Neural cell (in vitro differentiated cells): ENCODE results near the gene STOML2. TPM values are rescaled to one million over a fixed set of nuclear protein-coding genes. Genes with fewer than 3 reads are reported as not detected.

ENCODE experiments used
- H2AFZ ChIP-seq: fragments of 200-600, 300-800 bp; sonication (generic), shearing (Covaris generic); 2 replicates; pipeline ENCODE4 v1.6.0; 2014; ENCODE audit warnings: low read depth, mild to moderate bottlenecking, antibody characterized with exemption, low read length, moderate library complexity
- H3F3A ChIP-seq: fragments of 200-600 bp; shearing (Covaris generic); 2 replicates; pipeline ENCODE4 v1.6.1; 2016; ENCODE audit warnings: mild to moderate bottlenecking, moderate library complexity, mixed read lengths, antibody characterized with exemption, low read length; ENCODE audit not compliant: insufficient read depth, poor library complexity, severe bottlenecking
- H3K27ac ChIP-seq: fragments of 200-600, 300-800 bp; sonication (generic), shearing (Covaris generic); 2 replicates; pipeline ENCODE4 v1.5.1; 2014; ENCODE audit warnings: mild to moderate bottlenecking, low read length, moderate library complexity
- H3K27me3 ChIP-seq: fragments of 300-800, 200-600 bp; sonication (generic), shearing (Covaris generic); 2 replicates; pipeline ENCODE4 v1.6.0; 2014; ENCODE audit warnings: mild to moderate bottlenecking, low read depth, low read length, moderate library complexity; ENCODE audit not compliant: insufficient read depth
- H3K36me3 ChIP-seq: fragments of 300-800, 200-600 bp; sonication (generic), shearing (Covaris generic); 2 replicates; pipeline ENCODE4 v1.5.1; 2014; ENCODE audit warnings: mild to moderate bottlenecking, antibody characterized with exemption, low read length, moderate library complexity; ENCODE audit not compliant: insufficient read depth
- H3K4me2 ChIP-seq: fragments of 300-800, 200-600 bp; sonication (generic), shearing (Covaris generic); 2 replicates; pipeline ENCODE4 v1.6.0; 2014; ENCODE audit warnings: mild to moderate bottlenecking, low read length
- H3K4me3 ChIP-seq: fragments of 300-800, 200-600 bp; sonication (generic), shearing (Covaris generic); 2 replicates; pipeline ENCODE4 v1.5.1; 2014; ENCODE audit warnings: mild to moderate bottlenecking, low read length, moderate library complexity
- H3K79me2 ChIP-seq: fragments of 200-600 bp; shearing (Covaris generic); replicated peaks from 2 replicates; pipeline ENCODE4 v1.6.0; 2014; ENCODE audit warnings: mild to moderate bottlenecking, low read length, moderate library complexity; ENCODE audit not compliant: insufficient read depth
- H3K9ac ChIP-seq: fragments of 300-800, 200-600 bp; sonication (generic), shearing (Covaris generic); 2 replicates; pipeline ENCODE4 v1.6.1; 2016; ENCODE audit warnings: mild to moderate bottlenecking, low read length, mixed read lengths
- H3K9me2 ChIP-seq: fragments of 200-600 bp; shearing (Covaris generic); 2 replicates; pipeline ENCODE4 v1.6.1; 2016; ENCODE audit warnings: mild to moderate bottlenecking, low read length, mixed read lengths; ENCODE audit not compliant: insufficient read depth
- H3K9me3 ChIP-seq: fragments of 200-600, 300-800 bp; sonication (generic), shearing (Covaris generic); 2 replicates; pipeline ENCODE4 v1.6.1; 2016; ENCODE audit warnings: mild to moderate bottlenecking, mixed run types, low read length, moderate library complexity, mixed read lengths
- H4K20me1 ChIP-seq: fragments of 200-600 bp; shearing (Covaris generic); 2 replicates; pipeline ENCODE4 v1.6.1; 2016; ENCODE audit warnings: mild to moderate bottlenecking, mixed run types; ENCODE audit not compliant: insufficient read depth
- CTCF ChIP-seq: fragments of 450-650 bp; IDR thresholded peaks from 2 replicates; pipeline ENCODE4 v1.5.1; 2014; ENCODE audit warnings: antibody characterized with exemption, mild to moderate bottlenecking, moderate library complexity; ENCODE audit not compliant: poor library complexity, severe bottlenecking
- EP300 ChIP-seq: fragments of 450-650 bp; conservative IDR thresholded peaks from 2 replicates; pipeline ENCODE4 v1.6.1; 2014; ENCODE audit warnings: antibody characterized with exemption, mild to moderate bottlenecking, moderate library complexity; ENCODE audit not compliant: poor library complexity, severe bottlenecking
- EZH2 ChIP-seq: fragments of 200-600, 300-800 bp; shearing (Covaris generic), sonication (generic); IDR thresholded peaks from 2 replicates; pipeline ENCODE4 v1.6.1; 2014; ENCODE audit warnings: antibody characterized with exemption, low read length, borderline replicate concordance, mild to moderate bottlenecking; ENCODE audit not compliant: insufficient read depth, poor library complexity, severe bottlenecking
- MXI1 ChIP-seq: fragments of 450-650 bp; conservative IDR thresholded peaks from 2 replicates; pipeline ENCODE4 v1.6.1; 2014; ENCODE audit warnings: antibody characterized with exemption, mild to moderate bottlenecking; ENCODE audit not compliant: poor library complexity, severe bottlenecking
- POLR2AphosphoS5 ChIP-seq: IDR thresholded peaks from 2 replicates; pipeline ENCODE4 v1.6.1; 2012
- RAD21 ChIP-seq: fragments of 450-650 bp; conservative IDR thresholded peaks from 2 replicates; pipeline ENCODE4 v1.6.1; 2014; ENCODE audit warnings: antibody characterized with exemption, mild to moderate bottlenecking, moderate library complexity
- SMC3 ChIP-seq: fragments of 450-650 bp; conservative IDR thresholded peaks from 2 replicates; pipeline ENCODE4 v1.6.1; 2014; ENCODE audit warnings: antibody characterized with exemption, mild to moderate bottlenecking, moderate library complexity; ENCODE audit not compliant: poor library complexity
- TAF1 ChIP-seq: IDR thresholded peaks from 2 replicates; pipeline ENCODE4 v1.6.1; 2012; ENCODE audit warnings: low read depth
- polyA plus RNA-seq: library from polyadenylated mRNA; depleted of rRNA; stranded (reverse); fragments of >200 nt; gene quantifications from 2 replicates; pipeline ENCODE4 v1.2.3, GENCODE V29; 2014
- TF ChIP-seq, protein P1 (sequence below): IDR thresholded peaks from 2 replicates; pipeline ENCODE4 v1.6.1; 2012; ENCODE audit warnings: borderline replicate concordance

STOML2 gene
- polyA plus RNA-seq, 1 donor from 2014 or later, result 98.3 TPM

DNA sequence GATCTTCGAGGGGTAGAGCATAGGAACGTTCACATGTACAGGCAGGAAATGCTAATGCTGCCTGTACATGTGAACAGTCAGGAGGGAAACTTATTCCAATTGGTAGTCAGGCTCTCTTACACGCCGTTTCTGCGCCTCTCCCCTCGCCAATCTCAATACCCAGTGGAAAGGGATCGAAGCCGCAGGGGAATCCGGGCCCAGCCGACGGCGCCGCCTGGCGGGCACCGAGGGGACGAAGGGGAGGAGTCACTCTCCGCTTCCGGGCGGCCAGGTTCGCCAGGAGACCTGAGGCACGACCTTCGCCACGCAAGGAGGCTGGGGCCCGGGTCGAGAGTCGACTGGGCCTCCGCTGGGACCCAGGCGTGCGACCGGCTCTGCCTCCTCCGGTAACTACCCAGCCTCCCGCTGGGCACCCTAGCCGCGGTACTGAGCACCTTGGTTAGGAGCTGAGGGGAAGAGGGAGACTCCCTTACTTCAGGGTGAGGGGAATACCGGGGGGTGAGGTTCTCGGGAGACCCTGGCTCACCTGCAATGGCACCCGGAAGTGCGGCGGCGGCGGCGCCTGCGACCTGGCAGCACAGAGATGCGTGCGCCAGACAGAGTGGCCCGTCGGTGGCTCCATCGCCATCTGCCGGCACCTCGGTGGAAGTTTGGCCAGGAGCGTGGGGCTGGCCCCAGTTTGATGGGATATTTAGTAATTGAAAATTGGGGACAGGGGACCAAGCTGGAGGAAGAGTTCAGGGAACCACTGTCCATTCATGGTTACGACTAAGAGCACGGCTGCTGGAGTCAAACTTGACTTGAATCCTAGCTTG is 6.7 kb downstream of the STOML2 start, which contains the start of gene PIGO:
Gene PIGO (minus strand): TSS at position 557 of the 815 bp plus-strand sequence. CDS start 1,026 bp downstream, outside the sequence.
- H3K9me3 ChIP-seq, result no peaks in the 10 kb centered on the region
- H3K9ac ChIP-seq, result peak within 1 kb of the TSS; percentile 93
- H3F3A ChIP-seq, result no peaks in the 10 kb centered on the region
- H2AFZ ChIP-seq, result peak within 1 kb of the TSS; percentile 63
- no peaks in the 10 kb centered on the region for H3K79me2 ChIP-seq
- H3K27me3 ChIP-seq, result no peaks in the 10 kb centered on the region
- peak within 1 kb of the TSS; percentile 65 for H3K4me2 ChIP-seq
- peak within 1 kb of the TSS; percentile 88 for H3K4me3 ChIP-seq
- peak; percentile 70 for TF ChIP-seq EP300
- peak; percentile 95 for TF ChIP-seq POLR2AphosphoS5
- no peak for TF ChIP-seq EZH2
- TF ChIP-seq SMC3, result peak; percentile 82
- TF ChIP-seq, protein P1, sequence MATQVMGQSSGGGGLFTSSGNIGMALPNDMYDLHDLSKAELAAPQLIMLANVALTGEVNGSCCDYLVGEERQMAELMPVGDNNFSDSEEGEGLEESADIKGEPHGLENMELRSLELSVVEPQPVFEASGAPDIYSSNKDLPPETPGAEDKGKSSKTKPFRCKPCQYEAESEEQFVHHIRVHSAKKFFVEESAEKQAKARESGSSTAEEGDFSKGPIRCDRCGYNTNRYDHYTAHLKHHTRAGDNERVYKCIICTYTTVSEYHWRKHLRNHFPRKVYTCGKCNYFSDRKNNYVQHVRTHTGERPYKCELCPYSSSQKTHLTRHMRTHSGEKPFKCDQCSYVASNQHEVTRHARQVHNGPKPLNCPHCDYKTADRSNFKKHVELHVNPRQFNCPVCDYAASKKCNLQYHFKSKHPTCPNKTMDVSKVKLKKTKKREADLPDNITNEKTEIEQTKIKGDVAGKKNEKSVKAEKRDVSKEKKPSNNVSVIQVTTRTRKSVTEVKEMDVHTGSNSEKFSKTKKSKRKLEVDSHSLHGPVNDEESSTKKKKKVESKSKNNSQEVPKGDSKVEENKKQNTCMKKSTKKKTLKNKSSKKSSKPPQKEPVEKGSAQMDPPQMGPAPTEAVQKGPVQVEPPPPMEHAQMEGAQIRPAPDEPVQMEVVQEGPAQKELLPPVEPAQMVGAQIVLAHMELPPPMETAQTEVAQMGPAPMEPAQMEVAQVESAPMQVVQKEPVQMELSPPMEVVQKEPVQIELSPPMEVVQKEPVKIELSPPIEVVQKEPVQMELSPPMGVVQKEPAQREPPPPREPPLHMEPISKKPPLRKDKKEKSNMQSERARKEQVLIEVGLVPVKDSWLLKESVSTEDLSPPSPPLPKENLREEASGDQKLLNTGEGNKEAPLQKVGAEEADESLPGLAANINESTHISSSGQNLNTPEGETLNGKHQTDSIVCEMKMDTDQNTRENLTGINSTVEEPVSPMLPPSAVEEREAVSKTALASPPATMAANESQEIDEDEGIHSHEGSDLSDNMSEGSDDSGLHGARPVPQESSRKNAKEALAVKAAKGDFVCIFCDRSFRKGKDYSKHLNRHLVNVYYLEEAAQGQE, result peak; percentile 82
- peak; percentile 93 for TF ChIP-seq MXI1
- TF ChIP-seq RAD21, result peak; percentile 74
- TF ChIP-seq CTCF, result peak; percentile 91
- TF ChIP-seq TAF1, result peak; percentile 72
- H4K20me1 ChIP-seq, result no peaks in the 10 kb centered on the region
- H3K36me3 ChIP-seq, result no peaks in the 10 kb centered on the region
- no peaks in the 10 kb centered on the region for H3K9me2 ChIP-seq
- H3K27ac ChIP-seq, result peak within 1 kb of the TSS; percentile 97

GRCh38 chr9:35091536-35091935 is 11.4 kb downstream of the STOML2 start:
- no peaks in the 10 kb centered on the region for H4K20me1 ChIP-seq
- H3K4me2 ChIP-seq, result no peak overlapping the region
- no peaks in the 10 kb centered on the region for H3K9me3 ChIP-seq
- no peak overlapping the region for H2AFZ ChIP-seq
- H3K9ac ChIP-seq, result no peak overlapping the region
- no peak overlapping the region for H3K4me3 ChIP-seq
- no peaks in the 10 kb centered on the region for H3K36me3 ChIP-seq
- H3K9me2 ChIP-seq, result no peaks in the 10 kb centered on the region
- TF ChIP-seq RAD21 (no peak), CTCF (no peak), EP300 (no peak), TAF1 (no peak), SMC3 (no peak), EZH2 (no peak), MXI1 (no peak), POLR2AphosphoS5 (no peak)
- TF ChIP-seq, protein P1, result no peak
- no peaks in the 10 kb centered on the region for H3K27me3 ChIP-seq
- H3K79me2 ChIP-seq, result no peaks in the 10 kb centered on the region
- no peaks in the 10 kb centered on the region for H3F3A ChIP-seq
- H3K27ac ChIP-seq, result no peak overlapping the region
